Measurements from ENCODE around the gene UBE3D.

GRCh38 chr6:83096791-83097190 lies 31.1 kb upstream of the UBE3D start:
- TF ChIP-seq CTCF (IDR thresholded peaks at IDR 0.05; ENCODE audit: low read length) (no peak), EZH2 (IDR thresholded peaks at IDR 0.05; ENCODE audit: borderline replicate concordance, low read length) (no peak)
